Liver (tissue), 9 donors: Measurements from ENCODE around the gene SMYD4. TPM values are rescaled to one million over a fixed set of nuclear protein-coding genes. Genes with fewer than 3 reads are reported as not detected.

Source experiments
- DNase-seq: peaks from one replicate; pipeline ENCODE4 v3.0.0-alpha.2; 2017; ENCODE audit warnings: low spot score
- H3K27ac ChIP-seq, 2 donors: one replicate each; pipeline ENCODE4 v1.7.0; 2013; ENCODE audit warnings: inconsistent platforms in 2 of 2, low read length in 2 of 2, control low read depth in 1 of 2, low read depth in 1 of 2, mild to moderate bottlenecking in 1 of 2
- H3K27me3 ChIP-seq, 4 donors: one replicate each; pipeline versions ENCODE4 v1.6.1 to v1.7.0; 2013; ENCODE audit warnings: low read length in 3 of 4, inconsistent platforms in 1 of 4, mild to moderate bottlenecking in 1 of 4, moderate library complexity in 1 of 4; ENCODE audit not compliant: control insufficient read depth in 4 of 4, insufficient read depth in 4 of 4
- H3K36me3 ChIP-seq, 4 donors: one replicate each; pipeline versions ENCODE4 v1.6.1 to v1.7.0; 2013; ENCODE audit warnings: low read length in 3 of 4, mild to moderate bottlenecking in 3 of 4, low read depth in 1 of 4, moderate library complexity in 1 of 4; ENCODE audit not compliant: control insufficient read depth in 4 of 4, insufficient read depth in 3 of 4
- H3K4me1 ChIP-seq, 4 donors: one replicate each; pipeline versions ENCODE4 v1.6.1 to v1.7.0; 2013; ENCODE audit warnings: low read length in 3 of 4, mild to moderate bottlenecking in 3 of 4, moderate library complexity in 1 of 4; ENCODE audit not compliant: control insufficient read depth in 4 of 4, insufficient read depth in 4 of 4
- H3K4me3 ChIP-seq, 3 donors: one replicate each; pipeline versions ENCODE4 v1.6.1 to v1.7.0; 2013; ENCODE audit warnings: low read length in 3 of 3, control low read depth in 1 of 3, low read depth in 1 of 3, mild to moderate bottlenecking in 1 of 3
- H3K9ac ChIP-seq, 2 donors: one replicate each; pipeline ENCODE4 v1.7.0; 2013; ENCODE audit warnings: low read length in 2 of 2, mild to moderate bottlenecking in 2 of 2, moderate library complexity in 2 of 2, control low read depth in 1 of 2, low read depth in 1 of 2
- H3K9me3 ChIP-seq, 4 donors: one replicate each; pipeline versions ENCODE4 v1.6.1 to v1.7.0; 2013; ENCODE audit warnings: low read length in 3 of 4; ENCODE audit not compliant: control insufficient read depth in 4 of 4
- EGR1 ChIP-seq, 2 donors: IDR thresholded peaks; 2 replicates each; pipeline ENCODE4 v1.6.1; 2016 to 2018; ENCODE audit warnings: antibody characterized with exemption in 2 of 2, low read depth in 2 of 2
- FOXA2 ChIP-seq: IDR thresholded peaks from 2 replicates; pipeline ENCODE4 v1.6.1; 2016; ENCODE audit warnings: antibody characterized with exemption
- GABPA ChIP-seq, 2 donors: IDR thresholded peaks in 1 of 2; conservative IDR thresholded peaks in 1 of 2; 2 replicates each; pipeline ENCODE4 v1.6.1; 2016; ENCODE audit warnings: antibody characterized with exemption in 2 of 2, mild to moderate bottlenecking in 1 of 2, moderate library complexity in 1 of 2
- HNF4A ChIP-seq, 2 donors: conservative IDR thresholded peaks; 2 replicates each; pipeline ENCODE4 v1.6.1; 2016; ENCODE audit warnings: antibody characterized with exemption in 2 of 2, mild to moderate bottlenecking in 2 of 2
- JUND ChIP-seq, 2 donors: IDR thresholded peaks; 2 replicates each; pipeline ENCODE4 v1.6.1; 2016; ENCODE audit warnings: antibody characterized with exemption in 2 of 2
- NR2F2 ChIP-seq: IDR thresholded peaks from 2 replicates; pipeline ENCODE4 v1.6.1; 2016; ENCODE audit warnings: antibody characterized with exemption
- RXRA ChIP-seq, 2 donors: IDR thresholded peaks; 2 replicates each; pipeline ENCODE4 v1.6.1; 2017 to 2018; ENCODE audit warnings: antibody characterized with exemption in 2 of 2, mild to moderate bottlenecking in 1 of 2
- SP1 ChIP-seq: IDR thresholded peaks from 2 replicates; pipeline ENCODE4 v1.6.1; 2018; ENCODE audit warnings: antibody characterized with exemption, mild to moderate bottlenecking
- TAF1 ChIP-seq: conservative IDR thresholded peaks from 2 replicates; pipeline ENCODE4 v1.6.1; 2016; ENCODE audit warnings: antibody characterized with exemption, mild to moderate bottlenecking
- WGBS: extraction: QIAGEN DNeasy Blood & Tissue Kit; methylation state at CpG from one replicate; pipeline ENCODE4 v1.1.7; 2013; 5-methylcytosine and 5-hydroxymethylcytosine counted together
- polyA plus RNA-seq, 2 donors: library from polyadenylated mRNA; stranded (reverse) in 1 of 2; unstranded in 1 of 2; fragments of 200-250 nt in 1 of 2; fragments of >200 nt in 1 of 2; fragmentation: Nextera tagmentation in 1 of 2; extraction: Ambion mirVana in 1 of 2; gene quantifications; one replicate each; pipeline versions ENCODE4 v1.2.1 to v1.2.3, GENCODE V29; 2013 to 2015
- total RNA-seq, 2 donors: library from RNA; depleted of rRNA; stranded (reverse); fragments of >200 nt; gene quantifications; one replicate each; pipeline ENCODE4 v1.2.3, GENCODE V29; 2014
- TF ChIP-seq, protein P1 (sequence below): IDR thresholded peaks from 2 replicates; pipeline ENCODE4 v1.6.1; 2016; ENCODE audit warnings: antibody characterized with exemption
- TF ChIP-seq, protein P2 (sequence below): IDR thresholded peaks from 2 replicates; pipeline ENCODE4 v1.6.1; 2016; ENCODE audit warnings: antibody characterized with exemption
- TF ChIP-seq, protein P3 (sequence below): IDR thresholded peaks from 2 replicates; pipeline ENCODE4 v1.6.1; 2016; ENCODE audit warnings: antibody characterized with exemption
- TF ChIP-seq, protein P4 (sequence below): IDR thresholded peaks from 2 replicates; pipeline ENCODE4 v1.6.1; 2016; ENCODE audit warnings: antibody characterized with exemption, mild to moderate bottlenecking
- donor health status: healthy.
- donor health status: healthy.
- donor health status: healthy.
- donor health status: healthy.
- donor health status: healthy.

Gene SMYD4
- total and polyA plus RNA-seq, 4 donors: 2.2 to 9.5 (median 5.2) TPM

GRCh38 chr17:1829216-1829591 lies 498 bp downstream of the SMYD4 start:
- Histone ChIP-seq H3K27ac (peak overlapping the region; percentile 5 to 80), H3K9ac (peak overlapping the region in 1 of 2 donors; percentile 60), H3K4me3 (peak overlapping the region; percentile 68 to 91 (median 79)), H3K4me1 (peaks cover 0 to 18% (median 15%) of the 10 kb centered on the region in 4 donors), H3K9me3 (no peaks in the 10 kb centered on the region), H3K27me3 (no peaks in the 10 kb centered on the region), H3K36me3 (peaks cover 0 to 8% (median 3%) of the 10 kb centered on the region in 4 donors)
- WGBS: 1% methylated on average over 13 of the region's 13 CpGs
- no peak for TF ChIP-seq EGR1 (IDR thresholded peaks at IDR 0.05; ENCODE audit: low read depth in 2 of 2)
- TF ChIP-seq JUND (IDR thresholded peaks at IDR 0.05): no peak
- TF ChIP-seq, protein P1, sequence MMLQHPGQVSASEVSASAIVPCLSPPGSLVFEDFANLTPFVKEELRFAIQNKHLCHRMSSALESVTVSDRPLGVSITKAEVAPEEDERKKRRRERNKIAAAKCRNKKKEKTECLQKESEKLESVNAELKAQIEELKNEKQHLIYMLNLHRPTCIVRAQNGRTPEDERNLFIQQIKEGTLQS: no peak
- TF ChIP-seq NR2F2: no peak
- no peak for TF ChIP-seq FOXA2
- TF ChIP-seq HNF4A (conservative IDR thresholded peaks at IDR 0.05): no peak
- no peak for TF ChIP-seq TAF1
- no peak for TF ChIP-seq RXRA (IDR thresholded peaks at IDR 0.05)
- TF ChIP-seq GABPA (IDR thresholded peaks at IDR 0.05 in 1 of 2, conservative IDR thresholded peaks at IDR 0.05 in 1 of 2): no peak
- TF ChIP-seq SP1: no peak
- TF ChIP-seq, protein P2, sequence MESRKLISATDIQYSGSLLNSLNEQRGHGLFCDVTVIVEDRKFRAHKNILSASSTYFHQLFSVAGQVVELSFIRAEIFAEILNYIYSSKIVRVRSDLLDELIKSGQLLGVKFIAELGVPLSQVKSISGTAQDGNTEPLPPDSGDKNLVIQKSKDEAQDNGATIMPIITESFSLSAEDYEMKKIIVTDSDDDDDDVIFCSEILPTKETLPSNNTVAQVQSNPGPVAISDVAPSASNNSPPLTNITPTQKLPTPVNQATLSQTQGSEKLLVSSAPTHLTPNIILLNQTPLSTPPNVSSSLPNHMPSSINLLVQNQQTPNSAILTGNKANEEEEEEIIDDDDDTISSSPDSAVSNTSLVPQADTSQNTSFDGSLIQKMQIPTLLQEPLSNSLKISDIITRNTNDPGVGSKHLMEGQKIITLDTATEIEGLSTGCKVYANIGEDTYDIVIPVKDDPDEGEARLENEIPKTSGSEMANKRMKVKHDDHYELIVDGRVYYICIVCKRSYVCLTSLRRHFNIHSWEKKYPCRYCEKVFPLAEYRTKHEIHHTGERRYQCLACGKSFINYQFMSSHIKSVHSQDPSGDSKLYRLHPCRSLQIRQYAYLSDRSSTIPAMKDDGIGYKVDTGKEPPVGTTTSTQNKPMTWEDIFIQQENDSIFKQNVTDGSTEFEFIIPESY: no peak
- TF ChIP-seq, protein P3, sequence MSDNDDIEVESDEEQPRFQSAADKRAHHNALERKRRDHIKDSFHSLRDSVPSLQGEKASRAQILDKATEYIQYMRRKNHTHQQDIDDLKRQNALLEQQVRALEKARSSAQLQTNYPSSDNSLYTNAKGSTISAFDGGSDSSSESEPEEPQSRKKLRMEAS: no peak
- no peak for DNase-seq

DNA sequence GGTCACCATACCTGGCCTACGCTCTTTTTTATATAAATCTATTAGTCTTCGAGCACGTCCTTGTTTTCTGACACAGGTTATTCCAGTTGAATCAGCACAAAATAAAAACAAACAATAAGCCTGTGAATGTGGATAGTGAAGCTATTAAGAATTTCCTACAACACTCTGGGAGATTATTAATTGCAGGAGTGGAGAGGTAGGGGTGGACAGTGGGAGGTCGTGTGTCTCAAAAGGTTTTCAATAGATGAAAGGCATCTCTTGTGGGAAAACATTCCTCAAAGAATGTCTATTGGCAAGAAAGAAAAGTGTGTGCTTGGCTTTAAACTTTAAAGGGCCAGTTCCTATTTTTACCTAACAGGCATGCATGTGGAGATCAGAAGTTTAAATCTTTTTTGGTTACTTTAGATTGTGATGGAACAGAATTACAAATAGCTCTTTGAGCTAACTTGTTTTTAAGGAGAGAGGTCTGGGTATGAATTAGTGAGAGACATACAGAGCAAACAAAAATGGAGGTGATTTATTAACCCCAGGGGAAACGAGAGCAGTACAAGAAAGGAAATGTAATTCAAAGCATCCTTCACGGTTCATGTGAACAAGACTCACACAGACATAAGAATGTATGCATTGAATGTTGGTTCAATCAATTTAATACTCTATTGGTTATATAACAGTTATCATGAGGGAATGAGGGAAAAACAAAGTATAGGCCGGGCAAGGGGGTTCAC lies 9.0 kb downstream of the SMYD4 start:
- H3K9me3 ChIP-seq: no peaks in the 10 kb centered on the region
- H3K4me1 ChIP-seq: peaks cover 2 to 16% (median 5%) of the 10 kb centered on the region in 4 donors
- no peak overlapping the region for H3K4me3 ChIP-seq
- H3K36me3 ChIP-seq: peaks cover 0 to 4% (median 2%) of the 10 kb centered on the region in 4 donors
- WGBS: 69% methylated on average over 7 of the region's 7 CpGs
- TF ChIP-seq, protein P2: no peak
- TF ChIP-seq, protein P4, sequence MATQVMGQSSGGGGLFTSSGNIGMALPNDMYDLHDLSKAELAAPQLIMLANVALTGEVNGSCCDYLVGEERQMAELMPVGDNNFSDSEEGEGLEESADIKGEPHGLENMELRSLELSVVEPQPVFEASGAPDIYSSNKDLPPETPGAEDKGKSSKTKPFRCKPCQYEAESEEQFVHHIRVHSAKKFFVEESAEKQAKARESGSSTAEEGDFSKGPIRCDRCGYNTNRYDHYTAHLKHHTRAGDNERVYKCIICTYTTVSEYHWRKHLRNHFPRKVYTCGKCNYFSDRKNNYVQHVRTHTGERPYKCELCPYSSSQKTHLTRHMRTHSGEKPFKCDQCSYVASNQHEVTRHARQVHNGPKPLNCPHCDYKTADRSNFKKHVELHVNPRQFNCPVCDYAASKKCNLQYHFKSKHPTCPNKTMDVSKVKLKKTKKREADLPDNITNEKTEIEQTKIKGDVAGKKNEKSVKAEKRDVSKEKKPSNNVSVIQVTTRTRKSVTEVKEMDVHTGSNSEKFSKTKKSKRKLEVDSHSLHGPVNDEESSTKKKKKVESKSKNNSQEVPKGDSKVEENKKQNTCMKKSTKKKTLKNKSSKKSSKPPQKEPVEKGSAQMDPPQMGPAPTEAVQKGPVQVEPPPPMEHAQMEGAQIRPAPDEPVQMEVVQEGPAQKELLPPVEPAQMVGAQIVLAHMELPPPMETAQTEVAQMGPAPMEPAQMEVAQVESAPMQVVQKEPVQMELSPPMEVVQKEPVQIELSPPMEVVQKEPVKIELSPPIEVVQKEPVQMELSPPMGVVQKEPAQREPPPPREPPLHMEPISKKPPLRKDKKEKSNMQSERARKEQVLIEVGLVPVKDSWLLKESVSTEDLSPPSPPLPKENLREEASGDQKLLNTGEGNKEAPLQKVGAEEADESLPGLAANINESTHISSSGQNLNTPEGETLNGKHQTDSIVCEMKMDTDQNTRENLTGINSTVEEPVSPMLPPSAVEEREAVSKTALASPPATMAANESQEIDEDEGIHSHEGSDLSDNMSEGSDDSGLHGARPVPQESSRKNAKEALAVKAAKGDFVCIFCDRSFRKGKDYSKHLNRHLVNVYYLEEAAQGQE: no peak
- TF ChIP-seq HNF4A (conservative IDR thresholded peaks at IDR 0.05): no peak
- no peak for TF ChIP-seq NR2F2
- no peak for TF ChIP-seq TAF1
- TF ChIP-seq SP1: no peak
- TF ChIP-seq JUND (IDR thresholded peaks at IDR 0.05): no peak
- TF ChIP-seq, protein P3: no peak
- no peak for TF ChIP-seq FOXA2
- no peak for TF ChIP-seq EGR1 (IDR thresholded peaks at IDR 0.05; ENCODE audit: low read depth in 2 of 2)
- no peak for DNase-seq
- no peak overlapping the region for H3K27ac ChIP-seq
- no peaks in the 10 kb centered on the region for H3K27me3 ChIP-seq
- H3K9ac ChIP-seq: no peak overlapping the region
